ENCODE measurements around the gene OR51Q1. TPM values are rescaled to one million over a fixed set of nuclear protein-coding genes. Genes with fewer than 3 reads are reported as not detected.

OR51Q1 gene
- total RNA-seq: not detected
- long read RNA-seq: 0 reads

GRCh38 chr11:5421811-5422210 is at the start of gene OR51Q1:
Gene OR51Q1, plus strand, starts transcription at chr11:5422111. Its CDS starts 90 bp downstream, at chr11:5422201.
- DNase-seq (ENCODE audit: low spot score): no peak

GRCh38 chr11:5380740-5381342 is 41.1 kb upstream of the OR51Q1 start:
- no peak for DNase-seq (ENCODE audit: low spot score)

- no peak for DNase-seq (ENCODE audit: low spot score)
Measured at GRCh38 chr11:5383576-5383975, 38.3 kb upstream of the OR51Q1 start, which contains the start of gene OR51M1. Gene OR51M1, plus strand, starts transcription at chr11:5383812. Its CDS starts 5,587 bp downstream, at chr11:5389399.

GRCh38 chr11:5384335-5384734 is 37.6 kb upstream of the OR51Q1 start:
- no peak for DNase-seq (ENCODE audit: low spot score)

- no peak for DNase-seq (ENCODE audit: low spot score)
Measured at GRCh38 chr11:5390210-5390609, 31.7 kb upstream of the OR51Q1 start.

GRCh38 chr11:5394091-5394490 is 27.8 kb upstream of the OR51Q1 start:
- DNase-seq (ENCODE audit: low spot score): no peak

- DNase-seq (ENCODE audit: low spot score): no peak
Measured at GRCh38 chr11:5398936-5399335, 23.0 kb upstream of the OR51Q1 start.

GRCh38 chr11:5405173-5405572 is 16.7 kb upstream of the OR51Q1 start:
- no peak for DNase-seq (ENCODE audit: low spot score)

GRCh38 chr11:5420993-5421392 is 918 bp upstream of the OR51Q1 start:
- DNase-seq (ENCODE audit: low spot score): no peak

GRCh38 chr11:5423131-5423530 is 1.2 kb downstream of the OR51Q1 start:
- no peak for DNase-seq (ENCODE audit: low spot score)

- no peak for DNase-seq (ENCODE audit: low spot score)
Measured at GRCh38 chr11:5441414-5441813, 19.5 kb downstream of the OR51Q1 start, which contains the start of gene OR51I1. Gene OR51I1, minus strand, starts transcription at chr11:5441514. Its CDS starts 0 bp downstream, at chr11:5441514.

- DNase-seq (ENCODE audit: low spot score): no peak
Measured at GRCh38 chr11:5443835-5444393, 22.0 kb downstream of the OR51Q1 start.

GRCh38 chr11:5449023-5449422 is 27.1 kb downstream of the OR51Q1 start, which contains the start of gene OR51I2:
Gene OR51I2, plus strand, starts transcription at chr11:5449323. Its CDS starts 4,166 bp downstream, at chr11:5453489.
- DNase-seq (ENCODE audit: low spot score): no peak

GRCh38 chr11:5449432-5449831 is 27.5 kb downstream of the OR51Q1 start:
- no peak for DNase-seq (ENCODE audit: low spot score)

GRCh38 chr11:5460983-5461621 is 39.2 kb downstream of the OR51Q1 start:
- no peak for DNase-seq (ENCODE audit: low spot score)

GRCh38 chr11:5467527-5467926 is 45.6 kb downstream of the OR51Q1 start:
- no peak for DNase-seq (ENCODE audit: low spot score)

Other genes with a start within 250 kb of the OR51Q1 start
- gene OR51V1, start 221.4 kb upstream of the OR51Q1 start, total RNA-seq: not detected
- 346 TPM for gene HBB, start 195.0 kb upstream of the OR51Q1 start, total RNA-seq
- 0.80 TPM for gene HBD, start 187.6 kb upstream of the OR51Q1 start, total RNA-seq
- not detected for gene HBG1, start 172.3 kb upstream of the OR51Q1 start, total RNA-seq
- not detected for gene HBG2, start 167.3 kb upstream of the OR51Q1 start, total RNA-seq
- gene HBE1, start 152.2 kb upstream of the OR51Q1 start, total RNA-seq: not detected
- gene OR51B4, start 120.2 kb upstream of the OR51Q1 start, total RNA-seq: not detected
- not detected for gene OR51B2, start 97.8 kb upstream of the OR51Q1 start, total RNA-seq
- gene OR51B5, start 78.6 kb upstream of the OR51Q1 start, total RNA-seq: not detected
- not detected for gene OR51B6, start 70.6 kb upstream of the OR51Q1 start, total RNA-seq
- not detected for gene OR51M1, start 38.3 kb upstream of the OR51Q1 start, total RNA-seq
- gene OR51I1, start 19.4 kb downstream of the OR51Q1 start, total RNA-seq: not detected
- gene OR51I2, start 27.2 kb downstream of the OR51Q1 start, total RNA-seq: not detected
- not detected for gene OR52D1, start 66.6 kb downstream of the OR51Q1 start, total RNA-seq
- 0.22 TPM for gene UBQLN3, start 87.8 kb downstream of the OR51Q1 start, total RNA-seq
- gene UBQLNL, start 94.6 kb downstream of the OR51Q1 start, total RNA-seq: 0.19 TPM
- not detected for gene OR52H1, start 126.4 kb downstream of the OR51Q1 start, total RNA-seq
- not detected for gene OR52B6, start 158.8 kb downstream of the OR51Q1 start, total RNA-seq
- gene TRIM6, start 174.5 kb downstream of the OR51Q1 start, total RNA-seq: 1.4 TPM
- 6.1 TPM for gene TRIM34, start 202.9 kb downstream of the OR51Q1 start, total RNA-seq